DOHH2 (cell line): ENCODE results near the gene CEP41.

Experiments
- H3F3A ChIP-seq: fragments of 200-600 bp; sonication (generic), shearing (Covaris generic); 2 replicates; pipeline ENCODE4 v1.6.0; 2016; ENCODE audit warnings: antibody characterized with exemption, mild to moderate bottlenecking; ENCODE audit not compliant: control insufficient read depth, insufficient read depth
- H3K27ac ChIP-seq: fragments of 200-600 bp; sonication (generic); 2 replicates; pipeline ENCODE4 v1.5.1; 2014; ENCODE audit warnings: low read depth, mild to moderate bottlenecking, low read length, moderate library complexity
- H3K27me3 ChIP-seq: fragments of 200-600 bp; sonication (generic); 2 replicates; pipeline ENCODE4 v1.6.1; 2014; ENCODE audit warnings: mild to moderate bottlenecking, low read length, mixed read lengths; ENCODE audit not compliant: control insufficient read depth
- H3K36me3 ChIP-seq: fragments of 200-600 bp; sonication (generic); 2 replicates; pipeline ENCODE4 v1.6.1; 2014; ENCODE audit warnings: mild to moderate bottlenecking, low read length, moderate library complexity, mixed read lengths; ENCODE audit not compliant: control insufficient read depth
- H3K4me1 ChIP-seq: fragments of 200-600 bp; sonication (generic); 2 replicates; pipeline ENCODE4 v1.6.1; 2014; ENCODE audit warnings: mild to moderate bottlenecking, low read length, mixed read lengths; ENCODE audit not compliant: control insufficient read depth
- H3K4me2 ChIP-seq: fragments of 200-600 bp; sonication (generic); 2 replicates; pipeline ENCODE4 v1.6.0; 2014; ENCODE audit warnings: mild to moderate bottlenecking, low read length, moderate library complexity
- H3K4me3 ChIP-seq: fragments of 200-600 bp; sonication (generic); 2 replicates; pipeline ENCODE4 v1.5.1; 2014; ENCODE audit warnings: mild to moderate bottlenecking, low read length, mixed read lengths
- H3K79me2 ChIP-seq: fragments of 200-600 bp; sonication (generic); 2 replicates; pipeline ENCODE4 v1.6.1; 2014; ENCODE audit warnings: mild to moderate bottlenecking, low read length, mixed read lengths; ENCODE audit not compliant: control insufficient read depth
- H3K9me2 ChIP-seq: fragments of 200-600 bp; sonication (generic); replicated peaks from 2 replicates; pipeline ENCODE4 v1.6.1; 2014; ENCODE audit warnings: mild to moderate bottlenecking, low read length, mixed read lengths; ENCODE audit not compliant: control insufficient read depth
- H3K9me3 ChIP-seq: fragments of 200-600 bp; sonication (generic); 2 replicates; pipeline ENCODE4 v1.6.1; 2014; ENCODE audit warnings: antibody characterized with exemption, low read length, mixed read lengths; ENCODE audit not compliant: control insufficient read depth, insufficient read depth
- H4K20me1 ChIP-seq: fragments of 200-600 bp; sonication (generic); 2 replicates; pipeline ENCODE4 v1.6.0; 2014; ENCODE audit warnings: low read depth, mild to moderate bottlenecking, antibody characterized with exemption, low read length, moderate library complexity; ENCODE audit not compliant: control insufficient read depth, insufficient read depth
- CTCF ChIP-seq: fragments of 200-600 bp; sonication (generic); IDR thresholded peaks from one replicate; pipeline ENCODE4 v1.5.1; 2014; ENCODE audit warnings: antibody characterized with exemption, mild to moderate bottlenecking, low read depth, low read length; ENCODE audit not compliant: poor library complexity, severe bottlenecking
- EZH2phosphoT487 ChIP-seq: fragments of 200-600 bp; sonication (generic); IDR thresholded peaks from 2 replicates; pipeline ENCODE4 v1.6.1; 2017; ENCODE audit warnings: borderline replicate concordance, mild to moderate bottlenecking, antibody characterized with exemption, low read length, moderate library complexity, mixed read lengths

The CEP41 gene

GRCh38 chr7:130479716-130480400, 39.0 kb upstream of the CEP41 start:
- no peaks in the 10 kb centered on the region for H3K4me1 ChIP-seq
- H3K27me3 ChIP-seq = peaks cover 29% of the 10 kb centered on the region
- no peaks in the 10 kb centered on the region for H3K36me3 ChIP-seq
- no peak overlapping the region for H3K27ac ChIP-seq
- no peaks in the 10 kb centered on the region for H3K9me2 ChIP-seq
- H3K9me3 ChIP-seq = no peaks in the 10 kb centered on the region
- TF ChIP-seq CTCF (no peak), EZH2phosphoT487 (no peak)
- H4K20me1 ChIP-seq = no peaks in the 10 kb centered on the region
- no peaks in the 10 kb centered on the region for H3F3A ChIP-seq
- no peaks in the 10 kb centered on the region for H3K79me2 ChIP-seq
- H3K4me3 ChIP-seq = no peak overlapping the region
- H3K4me2 ChIP-seq = no peak overlapping the region

- Histone ChIP-seq H3K36me3 (no peaks in the 10 kb centered on the region), H4K20me1 (no peaks in the 10 kb centered on the region), H3K9me3 (no peaks in the 10 kb centered on the region), H3K79me2 (no peaks in the 10 kb centered on the region), H3K4me2 (no peak overlapping the region), H3K9me2 (no peaks in the 10 kb centered on the region), H3K27me3 (peaks cover 20% of the 10 kb centered on the region), H3K4me3 (no peak overlapping the region), H3F3A (no peaks in the 10 kb centered on the region), H3K4me1 (peaks cover 1% of the 10 kb centered on the region), H3K27ac (no peak overlapping the region)
- TF ChIP-seq CTCF = no peak
- TF ChIP-seq EZH2phosphoT487 = no peak
Observed at GRCh38 chr7:130478991-130479390, 38.2 kb upstream of the CEP41 start.

- Histone ChIP-seq H3K4me2 (no peak overlapping the region), H3F3A (no peaks in the 10 kb centered on the region), H3K4me3 (no peak overlapping the region), H4K20me1 (no peaks in the 10 kb centered on the region), H3K9me3 (no peaks in the 10 kb centered on the region), H3K79me2 (no peaks in the 10 kb centered on the region), H3K36me3 (no peaks in the 10 kb centered on the region), H3K4me1 (peaks cover 15% of the 10 kb centered on the region), H3K27me3 (peaks cover 4% of the 10 kb centered on the region; the same call in 1 of the 2 replicates), H3K9me2 (no peaks in the 10 kb centered on the region), H3K27ac (no peak overlapping the region)
- no peak for TF ChIP-seq CTCF
- TF ChIP-seq EZH2phosphoT487 = no peak
Observed at GRCh38 chr7:130476297-130477150, 35.7 kb upstream of the CEP41 start.
